ENCODE results near the gene ARHGAP31.

ARHGAP31 gene

DNA sequence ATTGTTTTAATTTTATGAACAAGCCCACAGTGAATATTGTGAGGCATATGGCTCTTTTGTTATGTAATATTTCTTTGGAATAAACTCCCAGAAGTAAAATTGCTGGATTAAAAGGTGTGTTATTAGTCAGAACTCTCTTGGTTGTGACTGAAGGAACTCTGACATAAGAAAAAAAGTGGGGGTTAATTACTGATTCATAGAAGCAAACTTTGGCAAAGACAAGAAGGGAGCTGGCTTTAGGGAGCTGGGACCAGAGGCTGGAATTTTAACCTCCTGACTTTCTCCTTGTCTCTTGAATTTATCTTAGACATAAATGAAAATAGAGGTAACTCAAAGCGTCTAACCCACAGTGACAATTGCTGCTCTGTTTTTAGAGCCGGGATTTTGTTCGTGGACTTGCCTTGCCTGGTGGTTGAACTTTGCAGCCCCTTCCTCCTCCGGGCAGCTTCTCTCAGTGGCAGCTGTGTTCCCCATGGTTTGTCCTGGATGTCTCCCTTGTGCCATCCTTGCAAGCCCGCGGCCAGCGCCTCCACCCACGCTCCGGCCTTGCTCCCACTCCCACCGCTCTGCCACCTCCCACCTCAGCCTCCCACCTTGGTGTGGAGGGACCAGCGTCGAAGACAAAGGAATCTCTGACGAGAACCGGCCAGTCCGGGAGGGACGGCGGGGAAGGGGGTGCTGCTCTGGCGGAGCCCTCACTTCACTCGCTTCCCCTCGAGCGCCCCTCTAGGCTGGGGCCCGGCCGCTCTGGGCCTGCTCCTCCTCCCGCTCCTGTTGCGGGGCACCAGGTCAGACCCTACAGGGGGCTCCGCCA lies 28.0 kb downstream of the ARHGAP31 start:
- TF ChIP-seq MYC (IDR thresholded peaks at IDR 0.05; ENCODE audit: low read depth, low read length), result no peak
- TF ChIP-seq, protein P1, sequence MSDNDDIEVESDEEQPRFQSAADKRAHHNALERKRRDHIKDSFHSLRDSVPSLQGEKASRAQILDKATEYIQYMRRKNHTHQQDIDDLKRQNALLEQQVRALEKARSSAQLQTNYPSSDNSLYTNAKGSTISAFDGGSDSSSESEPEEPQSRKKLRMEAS (IDR thresholded peaks at IDR 0.05; ENCODE audit: low read depth, low read length), result peak; percentile 39; the same call in 1 of the 2 replicates
- no peak for DNase-seq (ENCODE audit: low read depth)
- H3K4me3 ChIP-seq (ENCODE audit: low read depth, low read length), result peak overlapping the region; percentile 70

DNA sequence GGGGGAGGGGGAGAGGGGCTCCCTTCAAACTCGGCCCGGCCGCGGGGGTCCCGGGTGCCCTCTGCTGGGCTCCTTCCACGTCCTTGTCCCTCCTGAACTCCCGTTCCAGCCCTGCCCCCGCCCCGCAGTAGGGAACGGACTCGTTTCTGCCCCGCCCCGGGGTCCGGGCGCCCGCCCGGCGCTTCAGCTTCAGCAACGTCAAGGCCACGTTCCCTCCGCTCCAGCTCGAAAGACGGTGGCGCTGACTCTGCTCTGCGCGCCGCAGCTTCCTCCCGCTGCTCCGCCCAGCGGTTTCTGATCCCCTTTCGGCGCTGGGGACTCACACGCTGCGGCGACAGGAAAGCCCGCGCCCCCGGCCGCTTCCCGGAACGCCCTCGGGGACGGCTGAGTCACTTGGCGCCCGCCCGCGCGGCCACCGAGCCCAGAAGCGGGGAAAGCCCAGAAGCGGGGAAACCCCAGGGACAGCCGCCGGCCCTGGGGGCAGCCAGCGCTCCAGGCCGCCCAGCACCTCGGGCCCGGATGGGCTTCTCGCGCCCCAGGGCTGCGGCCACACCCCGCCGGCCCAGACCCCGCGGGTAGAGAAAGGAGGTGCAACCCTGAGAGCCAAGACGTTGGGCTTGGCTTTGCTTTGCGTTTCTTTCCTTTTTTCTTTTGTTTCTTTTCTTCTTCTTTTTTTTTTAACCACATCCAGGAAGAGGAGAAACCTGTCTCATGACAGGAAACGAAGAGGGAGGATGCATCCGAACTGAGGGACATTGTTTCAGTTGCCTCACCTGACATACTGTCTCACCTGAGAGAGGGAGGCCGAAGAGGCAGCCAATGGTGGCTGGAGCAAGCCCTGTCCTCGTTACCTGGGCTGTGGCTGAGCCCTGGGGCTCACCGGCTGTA lies 28.9 kb downstream of the ARHGAP31 start:
- peak; percentile 97 for DNase-seq (ENCODE audit: low read depth)
- TF ChIP-seq MYC (IDR thresholded peaks at IDR 0.05; ENCODE audit: low read depth, low read length) (peak; percentile 62), POLR2A (IDR thresholded peaks at IDR 0.05; ENCODE audit: extremely low read depth, insufficient read length) (peak; percentile 60)
- TF ChIP-seq, protein P2, sequence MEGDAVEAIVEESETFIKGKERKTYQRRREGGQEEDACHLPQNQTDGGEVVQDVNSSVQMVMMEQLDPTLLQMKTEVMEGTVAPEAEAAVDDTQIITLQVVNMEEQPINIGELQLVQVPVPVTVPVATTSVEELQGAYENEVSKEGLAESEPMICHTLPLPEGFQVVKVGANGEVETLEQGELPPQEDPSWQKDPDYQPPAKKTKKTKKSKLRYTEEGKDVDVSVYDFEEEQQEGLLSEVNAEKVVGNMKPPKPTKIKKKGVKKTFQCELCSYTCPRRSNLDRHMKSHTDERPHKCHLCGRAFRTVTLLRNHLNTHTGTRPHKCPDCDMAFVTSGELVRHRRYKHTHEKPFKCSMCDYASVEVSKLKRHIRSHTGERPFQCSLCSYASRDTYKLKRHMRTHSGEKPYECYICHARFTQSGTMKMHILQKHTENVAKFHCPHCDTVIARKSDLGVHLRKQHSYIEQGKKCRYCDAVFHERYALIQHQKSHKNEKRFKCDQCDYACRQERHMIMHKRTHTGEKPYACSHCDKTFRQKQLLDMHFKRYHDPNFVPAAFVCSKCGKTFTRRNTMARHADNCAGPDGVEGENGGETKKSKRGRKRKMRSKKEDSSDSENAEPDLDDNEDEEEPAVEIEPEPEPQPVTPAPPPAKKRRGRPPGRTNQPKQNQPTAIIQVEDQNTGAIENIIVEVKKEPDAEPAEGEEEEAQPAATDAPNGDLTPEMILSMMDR (IDR thresholded peaks at IDR 0.05; ENCODE audit: low read depth, low read length), result no peak
- TF ChIP-seq, protein P1 (IDR thresholded peaks at IDR 0.05; ENCODE audit: low read depth, low read length), result peak; percentile 61; the same call in 1 of the 2 replicates
- H3K4me3 ChIP-seq (ENCODE audit: low read depth, low read length), result peak overlapping the region; percentile 70

DNA sequence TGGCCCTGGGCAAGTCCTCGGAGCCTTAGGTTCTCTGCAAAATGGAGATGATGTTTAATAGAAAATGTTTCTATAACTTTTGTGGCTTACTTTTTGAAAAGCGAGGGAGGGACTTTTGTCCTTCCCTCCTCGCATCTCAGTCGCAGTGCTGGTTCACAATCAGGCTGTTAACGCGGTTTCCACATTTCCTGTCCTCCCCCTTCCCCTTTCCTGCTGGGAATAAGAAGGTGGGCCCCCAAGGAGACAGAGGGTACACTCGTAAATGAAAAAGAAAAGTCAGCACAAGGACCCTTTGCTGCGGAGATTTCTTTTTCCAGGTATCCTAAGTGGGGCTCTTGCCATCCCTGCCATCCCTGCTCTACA lies 29.5 kb downstream of the ARHGAP31 start:
- TF ChIP-seq, protein P2 (IDR thresholded peaks at IDR 0.05; ENCODE audit: low read depth, low read length), result no peak
- peak; percentile 33 for DNase-seq (ENCODE audit: low read depth)
- peak overlapping the region; percentile 54 for H3K4me3 ChIP-seq (ENCODE audit: low read depth, low read length)

DNA sequence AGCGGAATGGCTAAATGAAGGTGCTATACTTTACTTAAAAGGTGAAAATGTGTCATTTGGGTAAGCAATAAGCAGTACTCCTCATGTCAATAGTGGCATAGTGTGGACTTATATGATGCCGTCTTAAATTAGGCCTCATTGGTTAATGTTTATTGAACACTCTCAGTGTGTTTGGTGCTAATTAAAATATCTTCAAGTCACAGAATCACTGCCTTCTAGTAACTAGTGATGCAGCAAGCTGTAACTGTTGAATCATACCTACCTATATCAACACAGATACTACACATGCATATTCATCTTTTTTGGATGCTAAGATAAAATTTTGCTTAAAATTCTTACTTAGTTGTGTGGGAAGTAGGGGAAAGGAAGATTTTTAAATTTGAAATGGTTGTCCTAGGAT lies 30.7 kb downstream of the ARHGAP31 start:
- no peak for DNase-seq (ENCODE audit: low read depth)
- H3K4me3 ChIP-seq (ENCODE audit: low read depth, low read length), result no peak overlapping the region
- no peak for TF ChIP-seq MYC (IDR thresholded peaks at IDR 0.05; ENCODE audit: low read depth, low read length)

DNA sequence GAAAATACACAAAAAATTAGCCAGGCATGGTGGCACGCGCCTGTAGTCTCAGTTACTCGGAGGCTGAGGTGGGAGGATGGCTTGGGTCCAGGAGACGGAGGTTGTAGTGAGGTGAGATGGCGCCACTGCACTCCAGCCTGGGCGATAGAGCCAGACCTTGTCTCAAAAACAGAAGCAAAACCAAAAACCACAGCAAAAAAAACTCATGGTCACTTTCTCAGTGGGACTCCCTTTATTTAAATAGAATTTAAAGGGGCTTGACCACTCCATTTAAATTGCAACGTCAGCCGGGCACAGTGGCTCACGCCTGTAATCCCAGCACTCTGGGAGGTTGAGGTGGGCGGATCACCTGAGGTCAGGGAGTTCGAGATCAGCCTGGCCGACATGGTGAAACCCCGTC lies 32.8 kb downstream of the ARHGAP31 start:
- TF ChIP-seq POLR2A (IDR thresholded peaks at IDR 0.05; ENCODE audit: extremely low read depth, insufficient read length), result no peak
- TF ChIP-seq MYC (IDR thresholded peaks at IDR 0.05; ENCODE audit: low read depth, low read length), result no peak
- TF ChIP-seq, protein P2 (IDR thresholded peaks at IDR 0.05; ENCODE audit: low read depth, low read length), result no peak
- TF ChIP-seq, protein P1 (IDR thresholded peaks at IDR 0.05; ENCODE audit: low read depth, low read length), result no peak
- no peak overlapping the region for H3K4me3 ChIP-seq (ENCODE audit: low read depth, low read length)
- no peak for DNase-seq (ENCODE audit: low read depth)

DNA sequence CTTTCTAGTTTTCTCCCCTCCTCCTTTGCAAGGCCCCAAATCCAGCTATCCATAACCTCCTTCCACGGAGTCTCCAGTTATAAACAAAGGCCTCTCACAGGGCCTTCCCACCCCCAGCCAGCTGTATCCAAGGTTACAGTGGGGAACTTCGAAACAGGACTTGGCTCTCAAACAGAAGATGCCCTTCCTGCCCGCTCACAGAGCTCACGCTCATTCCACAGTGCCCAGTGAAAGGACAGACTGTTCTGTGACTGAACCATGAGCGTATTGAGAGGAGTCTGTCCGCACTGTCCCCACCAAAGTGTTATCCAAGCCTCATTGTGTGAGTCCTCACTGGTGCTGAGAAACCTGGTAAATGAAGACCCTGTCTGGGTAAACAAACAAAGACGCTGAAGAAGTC lies 35.4 kb downstream of the ARHGAP31 start:
- H3K4me3 ChIP-seq (ENCODE audit: low read depth, low read length), result no peak overlapping the region
- TF ChIP-seq, protein P2 (IDR thresholded peaks at IDR 0.05; ENCODE audit: low read depth, low read length), result no peak
- TF ChIP-seq, protein P1 (IDR thresholded peaks at IDR 0.05; ENCODE audit: low read depth, low read length), result no peak
- no peak for TF ChIP-seq MYC (IDR thresholded peaks at IDR 0.05; ENCODE audit: low read depth, low read length)
- TF ChIP-seq POLR2A (IDR thresholded peaks at IDR 0.05; ENCODE audit: extremely low read depth, insufficient read length), result no peak
- no peak for DNase-seq (ENCODE audit: low read depth)
